WERI-Rb-1 (cell line): ENCODE measurements around the gene TMIGD2.

ENCODE experiments used
- DNase-seq: peaks from one replicate; pipeline ENCODE4 v3.0.0-alpha.2; 2020
- H3K27ac ChIP-seq: fragments of 250-450 bp; sonication (Bioruptor Pico); 2 replicates; pipeline ENCODE4 v1.5.1; 2020; ENCODE audit warnings: mild to moderate bottlenecking, moderate library complexity
- H3K27me3 ChIP-seq: fragments of 250-450 bp; sonication (Bioruptor Pico); 2 replicates; pipeline ENCODE4 v1.5.1; 2021; ENCODE audit warnings: mild to moderate bottlenecking, low read depth, moderate library complexity; ENCODE audit not compliant: insufficient read depth, severe bottlenecking
- H3K36me3 ChIP-seq: fragments of 250-450 bp; sonication (Bioruptor Pico); 2 replicates; pipeline ENCODE4 v1.5.1; 2020; ENCODE audit warnings: mild to moderate bottlenecking, moderate library complexity
- H3K4me3 ChIP-seq: 2 replicates; pipeline ENCODE4 v1.5.1; 2011; ENCODE audit warnings: low read depth, mild to moderate bottlenecking, control low read depth, low read length
- H3K9me3 ChIP-seq: fragments of 250-450 bp; sonication (Bioruptor Pico); 2 replicates; pipeline ENCODE4 v1.5.1; 2021; ENCODE audit warnings: mild to moderate bottlenecking, moderate library complexity; ENCODE audit not compliant: severe bottlenecking
- CTCF ChIP-seq: IDR thresholded peaks from 2 replicates; pipeline ENCODE4 v1.5.1; 2011; ENCODE audit warnings: low read depth, mild to moderate bottlenecking, control low read depth, inconsistent platforms, low read length

TMIGD2 gene

DNA sequence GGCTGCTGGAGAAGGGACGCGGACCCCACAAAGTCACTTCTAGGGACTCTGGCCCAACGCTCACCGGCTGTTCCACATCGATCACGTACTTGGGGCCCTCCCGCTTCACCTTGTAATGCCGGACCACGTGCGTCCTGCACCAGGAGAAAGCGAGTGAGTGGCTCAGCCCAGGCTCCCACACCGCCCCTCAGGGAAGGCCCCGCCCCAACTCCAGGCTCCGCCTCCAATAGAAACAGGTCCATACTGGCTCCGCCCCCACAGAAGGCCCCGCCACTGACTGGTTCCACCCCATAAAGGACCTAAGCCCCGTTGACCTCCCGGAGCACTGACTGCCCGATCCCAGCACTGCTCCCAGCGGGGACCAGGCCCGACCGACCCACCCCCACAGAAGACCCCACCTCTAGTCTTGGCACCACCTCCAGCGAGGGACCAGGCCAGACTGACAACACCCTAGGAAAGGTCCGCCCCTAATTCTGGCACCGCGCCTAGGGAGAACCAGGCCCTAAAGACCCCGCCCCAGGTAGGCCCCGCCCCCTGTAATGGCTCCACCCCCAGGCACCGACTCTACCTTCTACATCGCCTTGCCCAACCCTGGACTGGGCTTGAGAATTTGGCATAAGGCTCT is 25.2 kb upstream of the TMIGD2 start:
- Histone ChIP-seq H3K27ac (no peak overlapping the region), H3K36me3 (no peaks in the 10 kb centered on the region), H3K4me3 (no peak overlapping the region), H3K9me3 (no peaks in the 10 kb centered on the region), H3K27me3 (no peaks in the 10 kb centered on the region)
- DNase-seq, result no peak
- TF ChIP-seq CTCF, result no peak

DNA sequence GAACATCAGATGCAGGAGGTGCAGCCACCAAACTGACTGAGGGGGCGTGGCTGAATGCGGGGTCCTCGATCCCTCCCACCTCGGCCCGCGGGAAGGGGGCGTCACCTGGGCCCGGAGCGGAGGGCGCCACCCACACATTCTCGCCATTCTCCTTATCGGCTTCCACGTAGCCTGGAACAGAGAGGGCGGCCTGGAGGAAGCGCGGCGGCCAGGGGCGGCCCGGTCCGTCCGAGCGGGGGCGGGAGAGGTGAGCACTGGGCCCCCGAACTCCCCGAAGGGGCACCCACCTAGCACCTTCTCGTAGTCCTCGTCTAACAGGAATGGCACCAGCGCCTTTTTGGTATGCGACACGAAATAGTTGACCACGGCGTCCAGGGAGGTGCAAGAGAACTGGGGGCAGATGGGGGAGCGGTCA is 24.7 kb upstream of the TMIGD2 start:
- no peak overlapping the region for H3K27ac ChIP-seq

GRCh38 chr19:4326215-4326836 is 24.1 kb upstream of the TMIGD2 start:
- no peak for TF ChIP-seq CTCF
- H3K27me3 ChIP-seq, result no peaks in the 10 kb centered on the region
- H3K27ac ChIP-seq, result no peak overlapping the region
- no peak for DNase-seq
- H3K36me3 ChIP-seq, result no peaks in the 10 kb centered on the region
- H3K9me3 ChIP-seq, result no peaks in the 10 kb centered on the region
- H3K4me3 ChIP-seq, result no peak overlapping the region

More for the DNA sequence above, 24.7 kb upstream of the TMIGD2 start:
- no peaks in the 10 kb centered on the region for H3K27me3 ChIP-seq
- no peak for DNase-seq
- TF ChIP-seq CTCF, result no peak
- H3K4me3 ChIP-seq, result no peak overlapping the region
- H3K9me3 ChIP-seq, result no peaks in the 10 kb centered on the region
- no peaks in the 10 kb centered on the region for H3K36me3 ChIP-seq

DNA sequence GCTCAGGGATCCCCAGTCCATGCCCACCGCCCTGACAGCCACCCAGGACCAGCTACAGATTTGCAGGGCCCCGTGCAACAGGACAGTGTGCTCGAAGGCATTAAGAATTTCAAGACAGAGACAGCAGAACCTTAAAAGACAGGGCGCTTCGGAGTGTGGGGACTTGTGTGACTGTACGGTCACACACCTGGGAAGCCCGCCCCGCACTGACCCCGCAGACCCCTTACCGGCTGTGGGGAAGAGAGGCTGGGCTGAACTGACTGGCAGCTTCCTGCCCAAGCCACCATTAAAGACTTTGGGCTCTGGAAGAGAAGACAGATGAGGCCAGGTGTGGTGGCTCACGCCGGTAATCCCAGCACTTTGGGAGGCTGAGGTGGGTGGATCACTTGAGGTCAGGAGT is 22.0 kb upstream of the TMIGD2 start:
- Histone ChIP-seq H3K4me3 (no peak overlapping the region), H3K9me3 (peaks cover 8% of the 10 kb centered on the region), H3K36me3 (no peaks in the 10 kb centered on the region), H3K27ac (no peak overlapping the region), H3K27me3 (no peaks in the 10 kb centered on the region)
- TF ChIP-seq CTCF, result no peak
- no peak for DNase-seq

- Histone ChIP-seq H3K36me3 (no peaks in the 10 kb centered on the region), H3K9me3 (peaks cover 8% of the 10 kb centered on the region), H3K4me3 (no peak overlapping the region), H3K27ac (no peak overlapping the region), H3K27me3 (no peaks in the 10 kb centered on the region)
- DNase-seq, result no peak
- no peak for TF ChIP-seq CTCF
Measured at GRCh38 chr19:4323692-4324091, 21.5 kb upstream of the TMIGD2 start.
